ENCODE measurements around the gene HMGXB4.

DNA sequence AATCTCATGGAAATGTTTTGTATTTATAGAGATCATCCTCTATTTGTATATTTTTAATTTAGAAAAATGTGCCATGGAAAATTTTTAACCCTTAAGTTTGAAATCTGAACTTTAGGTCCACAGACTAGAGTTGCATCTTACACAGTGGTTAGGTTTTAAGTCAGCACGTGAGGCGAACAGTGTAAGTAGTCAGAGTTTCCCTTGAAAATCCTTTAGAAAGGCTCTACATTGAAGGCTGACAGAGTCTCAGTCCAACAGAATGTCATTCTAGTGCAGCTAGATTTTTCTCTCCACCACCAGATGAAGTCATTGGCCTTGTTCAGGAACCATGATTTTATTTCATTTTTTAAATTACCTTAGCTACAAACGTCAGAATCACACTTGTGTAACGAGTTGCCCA is 18.7 kb downstream of the HMGXB4 start:
- TF ChIP-seq, protein P1, sequence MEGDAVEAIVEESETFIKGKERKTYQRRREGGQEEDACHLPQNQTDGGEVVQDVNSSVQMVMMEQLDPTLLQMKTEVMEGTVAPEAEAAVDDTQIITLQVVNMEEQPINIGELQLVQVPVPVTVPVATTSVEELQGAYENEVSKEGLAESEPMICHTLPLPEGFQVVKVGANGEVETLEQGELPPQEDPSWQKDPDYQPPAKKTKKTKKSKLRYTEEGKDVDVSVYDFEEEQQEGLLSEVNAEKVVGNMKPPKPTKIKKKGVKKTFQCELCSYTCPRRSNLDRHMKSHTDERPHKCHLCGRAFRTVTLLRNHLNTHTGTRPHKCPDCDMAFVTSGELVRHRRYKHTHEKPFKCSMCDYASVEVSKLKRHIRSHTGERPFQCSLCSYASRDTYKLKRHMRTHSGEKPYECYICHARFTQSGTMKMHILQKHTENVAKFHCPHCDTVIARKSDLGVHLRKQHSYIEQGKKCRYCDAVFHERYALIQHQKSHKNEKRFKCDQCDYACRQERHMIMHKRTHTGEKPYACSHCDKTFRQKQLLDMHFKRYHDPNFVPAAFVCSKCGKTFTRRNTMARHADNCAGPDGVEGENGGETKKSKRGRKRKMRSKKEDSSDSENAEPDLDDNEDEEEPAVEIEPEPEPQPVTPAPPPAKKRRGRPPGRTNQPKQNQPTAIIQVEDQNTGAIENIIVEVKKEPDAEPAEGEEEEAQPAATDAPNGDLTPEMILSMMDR (IDR thresholded peaks at IDR 0.05), result no peak
- TF ChIP-seq POLR2A (IDR thresholded peaks at IDR 0.05), result no peak

Measured in testis (tissue), 2 donors.